Stimulated activated CD8-positive, alpha-beta memory T cell treated with anti-CD3 and anti-CD28 coated beads, Interleukin-12 subunit alpha, Interleukin-12 subunit beta, amount 100 ng/mL, for 1 hour (primary cell): Measurements from ENCODE around the gene FOSB.

Experiments
- DNase-seq: peaks from one replicate; pipeline ENCODE4 v3.0.0-alpha.2; 2020; ENCODE audit warnings: low read depth

The FOSB gene

DNA sequence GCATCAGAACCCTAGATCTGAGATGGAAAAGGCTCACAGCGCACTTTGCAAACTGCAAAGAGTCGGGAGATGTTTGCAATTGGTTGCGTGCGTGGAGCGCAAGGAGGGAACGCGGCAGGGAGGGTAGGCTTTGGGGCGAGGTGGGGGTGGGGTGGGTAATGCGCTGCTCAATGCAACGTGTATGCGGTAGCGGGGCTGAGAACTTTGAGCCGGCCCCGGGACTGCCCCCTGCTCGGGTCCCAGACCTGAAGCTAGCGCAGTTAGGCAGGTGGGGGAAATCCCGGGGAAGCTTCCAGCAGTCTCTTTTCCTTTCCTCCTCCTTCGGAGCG, 971 bp downstream of the FOSB start:
- DNase-seq = no peak

DNA sequence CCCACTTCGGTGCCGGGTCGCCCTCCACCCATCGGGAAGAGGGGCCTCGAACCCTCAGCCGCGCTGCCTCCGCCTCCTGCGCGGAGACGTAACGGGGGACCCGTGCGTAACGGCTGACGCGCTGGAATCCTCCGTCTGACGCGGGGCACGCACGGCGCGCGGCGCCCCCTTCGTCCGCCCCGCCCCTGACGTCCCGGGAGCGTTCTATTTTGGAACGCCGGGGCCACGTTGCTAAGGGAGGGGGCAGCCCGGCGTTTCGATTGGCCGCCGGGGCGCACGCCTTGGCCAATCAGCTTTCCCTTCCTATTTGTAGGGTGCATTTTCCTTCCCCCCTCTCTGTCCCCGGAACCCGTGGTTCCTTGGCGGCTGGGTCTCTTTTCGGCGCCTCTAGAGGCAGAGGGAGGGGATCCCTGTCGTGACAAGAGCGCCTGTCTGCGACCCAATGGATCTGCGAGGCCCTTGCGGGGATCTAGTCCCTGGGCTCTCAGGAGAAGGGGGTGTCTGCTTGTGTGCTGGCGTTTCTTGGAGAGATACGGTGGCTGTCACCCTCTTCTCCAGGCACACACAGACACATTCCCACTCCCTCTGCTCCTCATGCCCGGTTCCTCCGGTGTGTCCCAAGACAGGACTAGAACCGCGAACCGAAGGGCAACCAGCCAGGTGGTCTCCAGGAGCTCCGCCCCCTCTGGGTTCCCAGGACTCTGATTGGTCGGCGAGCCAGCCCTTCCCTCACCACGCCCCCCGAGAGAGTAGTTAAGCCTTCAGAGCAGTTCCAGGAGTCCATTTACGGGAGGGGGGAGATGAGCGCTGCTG, 1.5 kb downstream of the FOSB start:
- DNase-seq = peak; percentile 82

DNA sequence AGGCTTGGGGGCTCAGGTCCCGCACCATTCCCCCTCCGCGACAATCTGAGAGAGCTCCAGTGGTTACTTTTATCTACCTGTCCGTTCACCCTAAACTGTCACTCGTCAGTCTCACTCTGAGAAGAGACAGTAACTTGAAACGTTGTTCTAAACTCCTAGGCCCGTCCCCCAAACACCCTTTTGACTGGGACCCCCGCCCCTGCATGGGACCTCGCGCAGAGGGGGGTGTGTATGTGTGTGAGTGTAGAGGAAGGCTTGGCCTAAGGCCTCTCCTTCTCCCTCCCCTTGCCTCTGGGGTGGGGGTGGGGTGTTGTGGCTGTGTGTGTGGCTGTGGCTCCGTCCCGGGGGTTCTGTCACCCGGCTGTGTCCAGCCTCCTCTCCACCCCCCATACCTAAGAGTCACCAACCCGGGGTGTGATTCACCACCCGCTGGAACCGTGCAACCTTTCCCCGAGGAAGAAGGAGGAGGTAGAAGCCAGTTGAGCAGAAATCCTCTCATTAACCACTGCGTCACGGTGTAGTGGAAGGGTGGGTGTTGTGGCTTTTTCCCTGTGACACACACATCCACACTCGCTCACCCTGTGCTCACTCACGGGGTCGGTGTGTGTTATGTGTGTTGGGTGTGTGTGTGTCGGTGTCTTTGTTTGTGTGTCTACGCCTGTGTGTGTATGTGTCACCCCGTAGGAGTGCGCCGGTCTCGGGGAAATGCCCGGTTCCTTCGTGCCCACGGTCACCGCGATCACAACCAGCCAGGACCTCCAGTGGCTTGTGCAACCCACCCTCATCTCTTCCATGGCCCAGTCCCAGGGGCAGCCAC, 2.4 kb downstream of the FOSB start:
- peak; percentile 19 for DNase-seq

DNA sequence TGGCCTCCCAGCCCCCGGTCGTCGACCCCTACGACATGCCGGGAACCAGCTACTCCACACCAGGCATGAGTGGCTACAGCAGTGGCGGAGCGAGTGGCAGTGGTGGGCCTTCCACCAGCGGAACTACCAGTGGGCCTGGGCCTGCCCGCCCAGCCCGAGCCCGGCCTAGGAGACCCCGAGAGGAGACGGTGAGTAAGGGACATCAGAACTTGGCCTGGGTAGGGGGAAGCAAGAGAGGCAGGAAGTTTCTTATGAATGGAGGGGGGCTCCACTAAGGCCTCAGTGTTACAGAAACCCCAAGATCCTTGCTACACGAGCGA, 2.9 kb downstream of the FOSB start:
- DNase-seq = no peak

DNA sequence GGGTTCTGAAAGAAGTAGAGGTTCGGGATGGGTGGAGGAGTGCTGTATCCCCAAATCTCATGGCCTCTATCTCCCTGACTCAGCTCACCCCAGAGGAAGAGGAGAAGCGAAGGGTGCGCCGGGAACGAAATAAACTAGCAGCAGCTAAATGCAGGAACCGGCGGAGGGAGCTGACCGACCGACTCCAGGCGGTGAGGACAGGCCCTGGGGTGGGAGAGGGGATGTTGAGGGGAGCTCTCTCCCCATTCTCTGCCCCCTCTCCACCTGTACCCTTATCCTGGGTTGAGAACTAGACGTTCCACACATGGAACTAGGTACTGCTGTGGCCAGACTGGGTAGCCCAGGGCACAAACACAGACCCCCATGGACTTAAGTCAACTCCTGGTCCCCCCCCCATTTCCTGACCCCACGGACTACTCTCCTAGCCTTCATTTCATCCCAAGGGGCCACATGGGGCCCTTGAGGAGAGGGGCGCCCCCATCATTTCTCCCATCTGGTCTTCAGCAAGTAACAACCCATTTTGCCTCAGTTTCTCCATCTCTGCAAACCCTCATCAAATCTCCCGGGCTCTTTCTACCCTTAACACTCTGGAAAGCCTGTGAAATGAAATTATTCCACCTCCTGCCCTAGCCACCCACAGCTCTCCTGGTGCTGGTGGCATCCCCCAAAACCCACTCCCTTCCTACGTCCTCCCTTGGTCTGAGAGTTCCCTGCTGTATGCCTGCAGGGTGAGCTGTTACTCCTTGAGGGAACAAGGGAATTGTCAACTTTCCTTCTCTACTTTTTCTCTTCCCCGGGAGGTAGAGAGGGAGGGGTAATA, 3.5 kb downstream of the FOSB start:
- DNase-seq = no peak

DNA sequence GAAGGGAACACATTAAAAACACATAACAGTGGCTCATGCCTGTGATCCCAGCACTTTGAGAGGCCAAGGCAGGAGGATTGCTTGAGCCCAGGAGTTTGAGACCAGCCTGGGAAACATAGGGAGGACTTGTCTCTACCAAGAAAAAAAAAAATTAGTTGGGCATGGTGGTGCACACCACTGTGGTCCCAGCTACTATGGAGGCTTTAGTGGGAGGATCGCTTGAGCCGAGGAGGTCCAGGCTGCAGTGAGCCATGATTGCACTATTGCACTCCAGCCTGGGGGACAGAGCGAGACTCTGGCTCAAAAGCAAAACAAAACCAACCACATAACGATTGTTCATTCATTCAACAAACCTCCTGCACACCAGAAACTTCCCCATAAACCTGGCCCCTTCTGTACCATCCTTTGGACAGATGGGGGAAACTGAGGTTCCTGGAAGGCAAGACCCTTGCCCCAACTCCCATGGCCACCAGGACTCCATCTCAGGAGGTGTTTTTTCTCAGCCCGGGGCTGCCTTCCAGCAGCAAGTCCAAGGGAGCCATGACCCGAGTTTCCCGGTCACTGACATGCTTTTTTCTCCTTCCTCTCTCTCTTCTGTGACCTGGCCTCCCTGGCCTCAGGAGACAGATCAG, 4.3 kb downstream of the FOSB start:
- no peak for DNase-seq

DNA sequence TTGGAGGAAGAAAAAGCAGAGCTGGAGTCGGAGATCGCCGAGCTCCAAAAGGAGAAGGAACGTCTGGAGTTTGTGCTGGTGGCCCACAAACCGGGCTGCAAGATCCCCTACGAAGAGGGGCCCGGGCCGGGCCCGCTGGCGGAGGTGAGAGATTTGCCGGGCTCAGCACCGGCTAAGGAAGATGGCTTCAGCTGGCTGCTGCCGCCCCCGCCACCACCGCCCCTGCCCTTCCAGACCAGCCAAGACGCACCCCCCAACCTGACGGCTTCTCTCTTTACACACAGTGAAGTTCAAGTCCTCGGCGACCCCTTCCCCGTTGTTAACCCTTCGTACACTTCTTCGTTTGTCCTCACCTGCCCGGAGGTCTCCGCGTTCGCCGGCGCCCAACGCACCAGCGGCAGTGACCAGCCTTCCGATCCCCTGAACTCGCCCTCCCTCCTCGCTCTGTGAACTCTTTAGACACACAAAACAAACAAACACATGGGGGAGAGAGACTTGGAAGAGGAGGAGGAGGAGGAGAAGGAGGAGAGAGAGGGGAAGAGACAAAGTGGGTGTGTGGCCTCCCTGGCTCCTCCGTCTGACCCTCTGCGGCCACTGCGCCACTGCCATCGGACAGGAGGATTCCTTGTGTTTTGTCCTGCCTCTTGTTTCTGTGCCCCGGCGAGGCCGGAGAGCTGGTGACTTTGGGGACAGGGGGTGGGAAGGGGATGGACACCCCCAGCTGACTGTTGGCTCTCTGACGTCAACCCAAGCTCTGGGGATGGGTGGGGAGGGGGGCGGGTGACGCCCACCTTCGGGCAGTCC, 5.0 kb downstream of the FOSB start:
- no peak for DNase-seq

DNA sequence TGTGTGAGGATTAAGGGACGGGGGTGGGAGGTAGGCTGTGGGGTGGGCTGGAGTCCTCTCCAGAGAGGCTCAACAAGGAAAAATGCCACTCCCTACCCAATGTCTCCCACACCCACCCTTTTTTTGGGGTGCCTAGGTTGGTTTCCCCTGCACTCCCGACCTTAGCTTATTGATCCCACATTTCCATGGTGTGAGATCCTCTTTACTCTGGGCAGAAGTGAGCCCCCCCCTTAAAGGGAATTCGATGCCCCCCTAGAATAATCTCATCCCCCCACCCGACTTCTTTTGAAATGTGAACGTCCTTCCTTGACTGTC, 5.5 kb downstream of the FOSB start:
- no peak for DNase-seq

DNA sequence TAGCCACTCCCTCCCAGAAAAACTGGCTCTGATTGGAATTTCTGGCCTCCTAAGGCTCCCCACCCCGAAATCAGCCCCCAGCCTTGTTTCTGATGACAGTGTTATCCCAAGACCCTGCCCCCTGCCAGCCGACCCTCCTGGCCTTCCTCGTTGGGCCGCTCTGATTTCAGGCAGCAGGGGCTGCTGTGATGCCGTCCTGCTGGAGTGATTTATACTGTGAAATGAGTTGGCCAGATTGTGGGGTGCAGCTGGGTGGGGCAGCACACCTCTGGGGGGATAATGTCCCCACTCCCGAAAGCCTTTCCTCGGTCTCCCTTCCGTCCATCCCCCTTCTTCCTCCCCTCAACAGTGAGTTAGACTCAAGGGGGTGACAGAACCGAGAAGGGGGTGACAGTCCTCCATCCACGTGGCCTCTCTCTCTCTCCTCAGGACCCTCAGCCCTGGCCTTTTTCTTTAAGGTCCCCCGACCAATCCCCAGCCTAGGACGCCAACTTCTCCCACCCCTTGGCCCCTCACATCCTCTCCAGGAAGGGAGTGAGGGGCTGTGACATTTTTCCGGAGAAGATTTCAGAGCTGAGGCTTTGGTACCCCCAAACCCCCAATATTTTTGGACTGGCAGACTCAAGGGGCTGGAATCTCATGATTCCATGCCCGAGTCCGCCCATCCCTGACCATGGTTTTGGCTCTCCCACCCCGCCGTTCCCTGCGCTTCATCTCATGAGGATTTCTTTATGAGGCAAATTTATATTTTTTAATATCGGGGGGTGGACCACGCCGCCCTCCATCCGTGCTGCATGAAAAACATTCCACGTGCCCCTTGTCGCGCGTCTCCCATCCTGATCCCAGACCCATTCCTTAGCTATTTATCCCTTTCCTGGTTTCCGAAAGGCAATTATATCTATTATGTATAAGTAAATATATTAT, 6.1 kb downstream of the FOSB start:
- DNase-seq = peak; percentile 20

DNA sequence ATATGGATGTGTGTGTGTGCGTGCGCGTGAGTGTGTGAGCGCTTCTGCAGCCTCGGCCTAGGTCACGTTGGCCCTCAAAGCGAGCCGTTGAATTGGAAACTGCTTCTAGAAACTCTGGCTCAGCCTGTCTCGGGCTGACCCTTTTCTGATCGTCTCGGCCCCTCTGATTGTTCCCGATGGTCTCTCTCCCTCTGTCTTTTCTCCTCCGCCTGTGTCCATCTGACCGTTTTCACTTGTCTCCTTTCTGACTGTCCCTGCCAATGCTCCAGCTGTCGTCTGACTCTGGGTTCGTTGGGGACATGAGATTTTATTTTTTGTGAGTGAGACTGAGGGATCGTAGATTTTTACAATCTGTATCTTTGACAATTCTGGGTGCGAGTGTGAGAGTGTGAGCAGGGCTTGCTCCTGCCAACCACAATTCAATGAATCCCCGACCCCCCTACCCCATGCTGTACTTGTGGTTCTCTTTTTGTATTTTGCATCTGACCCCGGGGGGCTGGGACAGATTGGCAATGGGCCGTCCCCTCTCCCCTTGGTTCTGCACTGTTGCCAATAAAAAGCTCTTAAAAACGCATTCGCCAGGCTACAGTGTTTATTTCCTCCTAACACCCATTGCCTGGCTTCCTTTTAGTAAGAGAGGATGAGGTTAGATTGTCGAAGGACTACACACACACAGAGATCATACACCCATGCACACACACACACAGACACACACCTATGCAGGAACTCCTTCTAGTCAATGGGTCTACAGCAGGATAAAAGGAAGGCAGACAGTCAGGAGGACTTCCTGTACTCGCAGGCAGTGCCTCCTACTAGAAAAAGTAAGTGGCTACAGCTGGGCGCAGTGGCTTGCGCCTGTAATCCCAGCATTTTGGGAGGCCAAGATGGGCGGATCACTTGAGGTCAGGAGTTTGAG, 7.1 kb downstream of the FOSB start:
- DNase-seq = peak; percentile 20

DNA sequence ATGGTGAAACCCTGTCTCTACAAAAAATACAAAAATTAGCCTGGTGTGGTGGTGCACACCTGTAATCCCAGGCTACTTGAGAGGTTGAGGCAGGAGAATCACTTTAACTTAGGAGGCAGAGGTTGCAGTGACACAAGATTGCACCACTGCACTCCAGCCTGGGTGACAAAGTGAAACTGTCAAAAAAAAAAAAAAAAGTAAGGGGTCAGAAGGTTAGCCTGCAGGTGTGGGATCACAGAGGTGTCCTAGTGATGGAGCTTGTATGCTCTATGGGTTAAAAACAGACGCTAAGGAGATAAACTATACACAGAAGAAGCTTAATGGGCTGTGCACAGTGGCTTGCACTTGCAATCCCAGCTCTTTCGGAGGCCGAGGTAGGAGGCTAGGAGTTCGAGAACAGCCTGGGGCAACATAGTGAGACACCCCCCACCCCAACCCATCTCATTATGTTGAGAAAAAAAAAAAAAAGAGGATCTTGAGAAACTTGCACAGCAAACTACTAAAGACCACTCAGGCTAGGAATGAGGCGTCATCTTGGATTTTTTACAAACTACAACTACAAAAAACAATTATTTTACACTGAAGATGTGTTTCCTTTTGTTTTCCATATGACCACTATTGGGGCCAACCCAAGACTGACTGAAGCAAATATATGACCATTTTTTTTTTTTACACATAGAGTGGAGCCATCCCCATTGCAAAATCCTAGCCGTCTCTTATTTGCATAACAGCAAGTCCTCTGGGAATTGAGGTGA, 7.9 kb downstream of the FOSB start:
- DNase-seq = no peak

DNA sequence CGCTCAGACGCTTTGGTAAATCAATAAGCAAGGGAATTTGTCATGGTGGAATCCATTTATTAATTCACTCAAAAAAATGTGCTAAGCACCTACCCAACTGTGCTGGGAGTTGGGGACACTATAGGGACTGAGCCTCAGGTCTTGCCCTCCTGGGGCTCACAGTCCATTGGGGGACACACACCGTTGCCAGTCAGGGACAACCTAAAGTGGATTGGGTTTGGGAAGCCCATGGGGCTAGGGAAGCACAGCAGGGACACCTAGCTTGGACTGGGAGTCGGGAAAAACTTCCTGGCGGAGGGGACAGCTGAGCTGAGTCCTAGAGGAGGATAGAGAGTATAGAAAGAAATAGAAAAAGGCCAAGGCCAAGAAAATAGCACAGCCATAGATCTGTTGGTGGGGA, 8.5 kb downstream of the FOSB start:
- DNase-seq = no peak

DNA sequence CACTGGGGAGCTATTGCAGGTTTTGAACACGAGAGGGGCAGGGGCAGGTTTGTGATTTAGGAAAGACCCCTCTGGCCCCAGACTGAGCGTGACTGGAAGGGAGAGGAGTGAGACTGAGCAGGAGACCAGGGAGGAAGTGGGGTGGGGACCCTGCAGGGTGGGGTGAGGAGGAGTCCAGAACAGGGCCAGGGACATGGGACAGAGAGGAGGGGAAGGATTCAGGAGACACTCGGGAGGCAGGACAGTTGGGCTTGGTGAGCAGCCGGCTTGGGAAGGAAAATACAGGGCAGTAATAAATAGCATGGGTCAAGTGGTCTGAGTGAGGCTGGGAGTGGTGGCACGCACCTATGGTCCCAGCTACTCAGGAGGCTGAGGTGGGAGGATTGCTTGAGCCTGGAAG, 9.4 kb downstream of the FOSB start:
- no peak for DNase-seq

DNA sequence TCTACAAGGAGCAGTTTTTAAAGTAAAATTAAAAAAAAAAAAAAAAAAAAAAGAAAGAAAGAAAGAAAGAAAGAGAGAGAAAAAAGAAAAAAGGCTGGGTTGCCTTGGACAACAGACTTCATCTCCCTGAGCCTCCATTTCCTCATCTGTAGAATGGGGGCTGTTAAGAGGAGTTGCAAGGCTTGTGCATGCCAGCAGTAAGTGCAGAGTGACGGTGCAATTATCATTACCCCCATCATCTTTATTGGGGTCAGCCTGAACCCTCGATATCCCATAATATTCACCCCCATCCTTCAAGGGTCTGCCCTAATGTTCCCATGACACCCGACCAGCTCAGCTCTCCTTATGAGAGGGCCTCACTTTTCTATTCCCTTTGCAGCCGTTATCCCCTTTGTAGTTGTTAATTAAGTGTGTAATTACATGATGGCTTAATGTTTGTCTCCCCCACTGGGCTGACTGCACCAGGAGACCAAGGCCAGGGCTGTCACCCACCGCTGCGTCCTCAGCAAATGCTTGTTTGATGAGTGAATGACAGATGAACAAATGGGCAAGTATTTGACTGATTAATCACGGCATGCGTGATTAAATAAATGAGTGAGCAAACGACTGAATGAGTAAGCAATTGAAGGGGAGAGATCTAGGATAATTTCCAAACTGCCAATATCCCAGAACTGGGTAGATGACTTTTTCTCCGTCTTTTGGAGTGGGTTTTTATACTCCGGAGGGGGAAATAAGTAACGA, 10.1 kb downstream of the FOSB start:
- DNase-seq = no peak

DNA sequence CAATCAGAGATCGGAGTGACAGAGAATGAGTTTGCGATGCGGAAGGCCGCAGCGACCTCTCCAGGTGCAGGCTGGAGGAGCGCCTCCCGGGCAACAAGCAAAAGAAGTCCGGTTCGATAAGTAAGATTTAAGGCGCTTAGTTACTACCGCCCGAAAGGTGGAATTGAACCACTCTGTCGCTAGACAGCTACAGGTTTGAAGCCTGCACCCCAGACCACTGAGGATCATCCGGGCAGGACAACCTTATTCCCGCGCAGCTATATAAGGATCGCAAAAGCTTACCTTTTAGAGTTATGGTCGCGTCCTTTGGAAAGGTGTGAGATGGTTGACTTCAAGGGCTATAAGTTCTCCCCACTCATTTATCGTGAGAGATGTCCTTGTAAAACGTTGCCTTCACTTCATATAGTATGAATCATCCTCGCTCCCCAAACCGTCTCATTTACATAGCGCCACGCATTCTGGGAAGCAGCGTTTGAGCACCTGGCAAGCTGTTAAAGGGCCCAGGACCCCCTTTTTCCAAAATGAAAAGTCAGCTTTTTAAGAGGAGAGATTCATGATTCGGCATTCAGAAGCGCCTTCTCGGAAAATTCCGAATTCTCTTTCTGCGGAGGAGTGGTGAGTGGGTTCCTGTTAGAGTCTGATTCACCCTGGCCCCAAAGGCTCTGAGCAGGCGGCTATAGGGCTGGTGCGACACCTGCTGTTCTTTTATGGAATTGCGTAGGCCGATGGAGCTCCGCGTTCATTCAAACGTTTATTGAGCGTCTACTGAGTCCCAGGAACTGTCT, 10.8 kb downstream of the FOSB start:
- DNase-seq = peak; percentile 81

DNA sequence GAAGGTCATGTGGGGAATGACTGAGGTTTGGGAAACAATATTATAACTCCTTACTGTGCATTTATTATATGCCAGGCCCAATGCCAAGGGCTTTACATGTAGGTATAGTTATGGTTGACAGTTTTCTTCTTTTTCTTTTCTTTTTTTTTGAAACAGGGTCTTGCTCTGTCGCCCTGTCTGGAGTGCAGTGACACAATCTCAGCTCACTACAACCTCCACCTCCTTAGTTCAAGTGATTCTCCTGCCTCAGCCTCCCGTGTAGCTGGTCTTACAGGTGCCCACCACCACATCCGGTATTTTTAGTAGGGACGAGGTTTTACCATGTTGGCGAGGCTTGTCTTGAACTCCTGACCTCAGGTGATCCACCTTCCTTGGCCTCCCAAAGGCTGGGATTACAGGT, 15.2 kb downstream of the FOSB start:
- DNase-seq = no peak

DNA sequence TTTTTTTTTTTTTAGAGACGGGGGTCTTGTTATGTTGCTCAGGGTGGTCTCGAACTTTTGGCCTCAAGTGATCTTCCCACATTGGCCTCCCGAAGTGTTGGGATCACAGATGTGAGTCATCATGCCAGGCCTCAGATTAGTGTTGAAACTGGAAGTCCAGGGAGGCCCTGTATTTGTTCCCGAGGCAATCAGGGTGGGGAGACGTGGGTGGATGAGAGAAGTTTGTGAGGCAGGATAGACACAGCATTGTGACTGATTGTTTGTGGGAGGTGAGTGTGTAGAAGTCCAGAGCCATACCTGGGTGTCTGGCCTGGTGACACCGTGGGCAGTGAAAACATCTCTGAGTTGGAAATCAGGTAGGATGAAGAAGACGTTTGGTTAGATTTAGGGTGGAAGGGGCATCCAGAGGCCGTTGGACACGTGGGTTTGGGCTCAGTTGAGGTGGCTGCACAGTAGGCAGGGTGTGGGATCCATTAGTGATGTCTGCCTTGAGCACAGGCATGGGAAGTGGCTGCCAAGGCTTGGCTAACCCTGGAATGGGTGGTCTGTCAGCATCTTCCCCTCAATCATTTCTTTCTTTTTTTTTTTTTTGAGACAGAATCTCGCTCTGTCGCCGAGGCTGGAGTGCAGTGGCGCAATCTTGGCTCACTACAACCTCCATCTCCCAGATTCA, 16.6 kb downstream of the FOSB start:
- no peak for DNase-seq
